GM23338 (cell line): Measurements from ENCODE around the gene TTC22. TPM values are rescaled to one million over a fixed set of nuclear protein-coding genes. Genes with fewer than 3 reads are reported as not detected.
A peak's percentile ranks its signal among the peaks of the same experiment; 100 is the strongest.

Experiments used
- ATAC-seq: fragments of 200-7000 bp; cut with Tn5 transposase; 3 replicates; pipeline ENCODE4 v1.9.1; 2020
- DNase-seq: peaks from one replicate; pipeline ENCODE4 v3.0.0-alpha.2; 2015; ENCODE audit warnings: low spot score
- H2AFZ ChIP-seq: fragments of 200-600 bp; sonication (generic); 2 replicates; pipeline ENCODE4 v1.8.0; 2016; ENCODE audit warnings: antibody characterized with exemption, mild to moderate bottlenecking, moderate library complexity
- H3F3A ChIP-seq: fragments of 200-600 bp; sonication (generic); replicated peaks from 2 replicates; pipeline ENCODE4 v1.8.0; 2017; ENCODE audit warnings: antibody characterized with exemption, mixed run types, low read depth
- H3K27ac ChIP-seq: fragments of 200-600 bp; sonication (generic); 2 replicates; pipeline ENCODE4 v1.6.1; 2016; ENCODE audit warnings: low read depth
- H3K27me3 ChIP-seq: fragments of 200-600 bp; sonication (generic); 2 replicates; pipeline ENCODE4 v1.8.0; 2016; ENCODE audit warnings: mild to moderate bottlenecking, mixed run types, moderate library complexity; ENCODE audit not compliant: insufficient read depth
- H3K36me3 ChIP-seq: fragments of 200-600 bp; sonication (generic); 2 replicates; pipeline ENCODE4 v1.8.0; 2016; ENCODE audit warnings: mild to moderate bottlenecking; ENCODE audit not compliant: insufficient read depth
- H3K4me1 ChIP-seq: fragments of 200-600 bp; sonication (generic); 2 replicates; pipeline ENCODE4 v1.8.0; 2016; ENCODE audit warnings: mild to moderate bottlenecking, moderate library complexity; ENCODE audit not compliant: insufficient read depth
- H3K4me2 ChIP-seq: fragments of 200-600 bp; sonication (generic); 2 replicates; pipeline ENCODE4 v1.7.1; 2017; ENCODE audit warnings: mixed run types
- H3K4me3 ChIP-seq: fragments of 200-600 bp; sonication (generic); 2 replicates; pipeline ENCODE4 v1.6.1; 2016; ENCODE audit warnings: mixed run types
- H3K79me2 ChIP-seq: fragments of 200-600 bp; sonication (generic); replicated peaks from 2 replicates; pipeline ENCODE4 v1.8.0; 2017; ENCODE audit warnings: mild to moderate bottlenecking; ENCODE audit not compliant: insufficient read depth
- H3K9me2 ChIP-seq: fragments of 200-600 bp; sonication (generic); 2 replicates; pipeline ENCODE4 v1.8.0; 2017; ENCODE audit not compliant: insufficient read depth
- H4K20me1 ChIP-seq: fragments of 200-600 bp; sonication (generic); replicated peaks from 2 replicates; pipeline ENCODE4 v1.8.0; 2017; ENCODE audit warnings: mild to moderate bottlenecking; ENCODE audit not compliant: insufficient read depth
- H3K27ac Mint-ChIP-seq: 2 replicates; pipeline ENCODE4 v1.8.0; 2020; ENCODE audit warnings: inconsistent platforms, mild to moderate bottlenecking, moderate library complexity, mixed read lengths
- H3K27me3 Mint-ChIP-seq: 3 replicates; pipeline ENCODE4 v1.8.0; 2022; ENCODE audit warnings: low read depth, mild to moderate bottlenecking, moderate library complexity, mixed read lengths, inconsistent platforms; ENCODE audit not compliant: insufficient read depth, poor library complexity
- H3K36me3 Mint-ChIP-seq: 3 replicates; pipeline ENCODE4 v1.8.0; 2021; ENCODE audit warnings: low read depth, mild to moderate bottlenecking, inconsistent platforms, moderate library complexity, mixed read lengths
- H3K4me1 Mint-ChIP-seq: 3 replicates; pipeline ENCODE4 v1.8.0; 2020; ENCODE audit warnings: mild to moderate bottlenecking, inconsistent platforms, mixed read lengths
- H3K4me3 Mint-ChIP-seq: 3 replicates; pipeline ENCODE4 v1.8.0; 2021; ENCODE audit warnings: moderate library complexity, mild to moderate bottlenecking, inconsistent platforms, mixed read lengths
- H3K9me3 Mint-ChIP-seq: 3 replicates; pipeline ENCODE4 v1.8.0; 2020; ENCODE audit warnings: moderate library complexity, mild to moderate bottlenecking, inconsistent platforms, mixed read lengths
- CREB1 ChIP-seq: fragments of 250-450 bp; sonication (Bioruptor Pico); IDR thresholded peaks from 2 replicates; pipeline ENCODE4 v1.5.0; 2020; ENCODE audit warnings: low read depth, mild to moderate bottlenecking, moderate library complexity
- CTCF ChIP-seq, 2 experiments: fragments of 200-600 bp in 1 of 2; sonication (generic) in 1 of 2; conservative IDR thresholded peaks; 2 replicates each; pipeline versions ENCODE4 v1.5.1 to v1.6.1; 2016 to 2017; ENCODE audit warnings: antibody characterized with exemption in 2 of 2, low read depth in 2 of 2, mild to moderate bottlenecking in 2 of 2, moderate library complexity in 1 of 2
- ETS1 ChIP-seq: IDR thresholded peaks from 2 replicates; pipeline ENCODE4 v1.6.1; 2016; ENCODE audit warnings: antibody characterized with exemption
- EZH2 ChIP-seq: fragments of 200-600 bp; sonication (generic); IDR thresholded peaks from one replicate; pipeline ENCODE4 v1.8.0; 2017; ENCODE audit warnings: antibody characterized with exemption, mild to moderate bottlenecking, low read depth; ENCODE audit not compliant: unreplicated experiment
- EZH2phosphoT487 ChIP-seq: fragments of 200-600 bp; sonication (generic); IDR thresholded peaks from one replicate; pipeline ENCODE4 v1.8.1; 2018; ENCODE audit warnings: antibody characterized with exemption; ENCODE audit not compliant: unreplicated experiment
- JUNB ChIP-seq: IDR thresholded peaks from one replicate; pipeline ENCODE4 v1.6.1; 2016; ENCODE audit warnings: antibody characterized with exemption; ENCODE audit not compliant: unreplicated experiment
- NANOG ChIP-seq: IDR thresholded peaks from 2 replicates; pipeline ENCODE4 v1.6.1; 2016; ENCODE audit warnings: antibody characterized with exemption, borderline replicate concordance
- POLR2AphosphoS5 ChIP-seq: IDR thresholded peaks from 2 replicates; pipeline ENCODE4 v1.6.1; 2016; ENCODE audit warnings: antibody characterized with exemption, low read depth
- REST ChIP-seq: IDR thresholded peaks from one replicate; pipeline ENCODE4 v1.6.1; 2018; ENCODE audit warnings: antibody characterized with exemption; ENCODE audit not compliant: unreplicated experiment
- STAT1 ChIP-seq: IDR thresholded peaks from one replicate; pipeline ENCODE4 v1.6.1; 2016; ENCODE audit warnings: antibody characterized with exemption; ENCODE audit not compliant: unreplicated experiment
- ZNF114 ChIP-seq: fragments of 250-450 bp; sonication (Bioruptor Pico); IDR thresholded peaks from 2 replicates; pipeline ENCODE4 v1.5.0; 2020; ENCODE audit warnings: mild to moderate bottlenecking, moderate library complexity
- ZNF331 ChIP-seq: fragments of 250-450 bp; sonication (Bioruptor Pico); IDR thresholded peaks from 2 replicates; pipeline ENCODE4 v1.5.0; 2020; ENCODE audit warnings: low read depth, mild to moderate bottlenecking, moderate library complexity
- ZNF462 ChIP-seq: fragments of 250-450 bp; sonication (Bioruptor Pico); IDR thresholded peaks from 2 replicates; pipeline ENCODE4 v1.5.0; 2020; ENCODE audit warnings: mild to moderate bottlenecking, moderate library complexity
- polyA plus RNA-seq: library from polyadenylated mRNA; unstranded; fragments of >200 nt; fragmentation: Nextera tagmentation; extraction: Ambion mirVana; gene quantifications from 2 replicates; pipeline ENCODE4 v1.2.1, GENCODE V29; 2016
- total RNA-seq: library from RNA; depleted of rRNA; stranded (reverse); fragments of >200 nt; shearing (Covaris generic); gene quantifications from 2 replicates; pipeline ENCODE4 v1.2.3, GENCODE V29; 2014

Gene TTC22
- total and polyA plus RNA-seq, 2 experiments from 2014 or later, result 1.2 to 2.5 TPM

- Histone ChIP-seq H3F3A (0 out of 2 replicates have a peak, but pooled peaks cover 5% of the 10 kb centered on the region), H3K27ac (no peak overlapping the region), H3K4me2 (peak overlapping the region; percentile 84), H3K4me3 (peak overlapping the region; percentile 57), H4K20me1 (no peaks in the 10 kb centered on the region), H3K36me3 (no peaks in the 10 kb centered on the region), H3K9me2 (no peaks in the 10 kb centered on the region), H3K79me2 (no peaks in the 10 kb centered on the region), H2AFZ (peak overlapping the region; percentile 99), H3K4me1 (peaks cover 7% of the 10 kb centered on the region), H3K27me3 (peaks cover 34% of the 10 kb centered on the region)
- TF ChIP-seq EZH2 (no peak), ZNF331 (no peak), POLR2AphosphoS5 (no peak), NANOG (no peak), ZNF462 (CRISPR knock-in tag) (no peak), STAT1 (no peak), CREB1 (CRISPR knock-in tag) (no peak), JUNB (no peak), ETS1 (no peak), REST (no peak), CTCF (conservative IDR thresholded peaks at IDR 0.05; ENCODE audit: low read depth in 2 of 2) (no peak), ZNF114 (CRISPR knock-in tag) (no peak), EZH2phosphoT487 (no peak)
- H3K4me1 Mint-ChIP-seq, result peaks cover 14% of the 10 kb centered on the region
- no peaks in the 10 kb centered on the region for H3K9me3 Mint-ChIP-seq
- no peaks in the 10 kb centered on the region; the same call in 2 of the 3 replicates for H3K36me3 Mint-ChIP-seq
- DNase-seq, result peak; percentile 71
- no peak overlapping the region for H3K27ac Mint-ChIP-seq
- peak overlapping the region; percentile 42 for H3K4me3 Mint-ChIP-seq
- H3K27me3 Mint-ChIP-seq, result peaks cover 16% of the 10 kb centered on the region
- ATAC-seq, result peak; percentile 68
Observed at GRCh38 chr1:54800041-54800898, 853 bp downstream of the TTC22 start.
